ENCODE measurements around the gene SORCS2.

Gene SORCS2

DNA sequence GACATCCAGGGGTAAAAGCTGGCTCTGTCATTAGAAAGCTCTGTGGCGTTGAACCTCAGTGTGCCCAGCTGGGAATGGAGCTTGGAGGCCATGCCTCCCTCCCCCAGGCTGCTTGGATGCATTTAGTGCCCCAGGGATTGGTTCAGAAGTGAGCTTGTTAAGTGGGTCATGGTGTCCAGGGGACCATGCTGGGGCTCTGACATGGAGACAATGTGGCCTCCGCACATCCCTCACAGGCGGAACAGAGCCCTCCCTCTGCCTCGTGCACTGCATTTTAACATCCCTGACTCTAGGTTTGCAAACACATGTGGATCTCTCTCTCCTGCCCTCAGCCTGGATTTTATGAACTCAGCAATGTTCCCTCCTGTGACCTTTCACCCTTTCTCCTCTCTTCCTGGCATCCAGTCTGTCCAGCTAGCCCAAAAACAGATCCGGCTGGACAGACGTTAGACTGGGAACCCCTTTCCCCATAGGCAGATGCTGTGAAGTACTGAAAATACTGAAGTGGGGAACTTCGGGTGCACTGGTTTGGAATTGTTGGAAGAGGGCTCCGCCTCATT is 81.5 kb downstream of the SORCS2 start:
- no peak for DNase-seq

DNA sequence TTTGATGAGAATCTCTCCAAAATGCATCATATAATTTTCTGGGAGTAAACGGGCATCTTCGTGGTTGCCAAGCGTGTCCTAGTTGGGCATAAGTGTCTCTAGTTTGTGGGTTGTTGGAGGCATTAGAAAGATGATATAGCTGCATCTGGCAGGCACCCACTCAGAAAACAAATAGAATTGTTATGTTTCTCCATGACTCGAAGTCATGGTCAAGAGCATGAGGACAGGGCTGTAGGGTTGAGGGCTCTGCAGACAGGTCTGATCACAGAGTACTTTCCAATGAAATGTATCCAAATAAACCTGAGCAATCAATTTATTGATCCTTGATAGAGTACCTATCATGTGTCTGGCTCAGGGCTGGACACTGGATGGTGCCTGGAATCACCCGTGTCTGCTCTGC is 82.7 kb downstream of the SORCS2 start:
- DNase-seq = no peak

DNA sequence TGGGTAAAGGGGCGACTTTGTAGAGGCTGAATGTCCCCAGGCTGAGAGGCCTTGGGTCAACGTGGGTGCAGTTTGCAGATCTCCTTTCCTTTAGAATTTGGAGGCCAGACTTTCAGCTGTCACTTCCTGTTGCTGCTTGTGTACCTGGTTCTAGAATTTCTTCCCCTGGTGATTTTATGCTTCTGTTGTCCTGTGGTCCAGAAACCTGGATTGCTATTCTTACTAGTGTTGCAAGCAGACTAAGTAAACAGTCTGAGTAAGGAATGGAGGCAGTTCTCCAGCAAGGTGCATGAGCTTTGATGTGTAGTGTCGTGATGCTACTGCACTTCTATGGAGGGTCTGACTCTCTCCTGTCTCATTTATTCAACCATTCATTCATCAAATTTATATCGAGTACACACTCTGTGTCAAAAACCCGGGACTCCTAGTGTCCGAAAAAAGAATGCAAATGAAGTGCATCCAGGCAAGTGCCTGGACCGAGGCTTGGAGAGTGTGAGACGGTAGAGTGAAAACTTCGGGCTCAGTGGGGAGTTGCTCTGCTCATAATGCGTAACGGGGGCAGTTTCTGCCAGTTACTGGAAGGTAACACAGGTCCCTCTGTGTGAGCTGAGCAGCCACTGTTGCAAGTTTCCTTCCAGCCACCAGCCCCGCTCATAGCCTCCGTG is 83.3 kb downstream of the SORCS2 start:
- no peak for DNase-seq

DNA sequence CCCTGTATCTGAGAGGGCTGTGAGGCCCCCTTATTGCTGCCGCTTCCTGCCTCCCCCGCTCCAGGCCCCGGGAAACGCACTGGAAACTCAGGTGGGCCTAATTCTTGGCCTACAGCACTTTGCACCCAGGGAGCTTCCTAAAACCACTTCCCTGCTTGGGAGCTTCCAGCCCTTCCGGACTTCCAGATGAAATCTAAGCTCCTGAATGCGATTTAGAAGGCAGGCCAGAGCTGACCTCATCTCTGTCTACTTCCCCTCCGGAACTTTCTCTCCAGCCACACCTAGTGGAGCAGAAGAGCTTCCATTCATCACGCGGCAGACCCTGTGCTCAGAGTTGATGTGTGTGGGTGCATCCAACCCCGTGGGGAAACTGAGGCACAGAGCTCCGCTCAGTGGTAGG is 84.2 kb downstream of the SORCS2 start:
- no peak for DNase-seq

DNA sequence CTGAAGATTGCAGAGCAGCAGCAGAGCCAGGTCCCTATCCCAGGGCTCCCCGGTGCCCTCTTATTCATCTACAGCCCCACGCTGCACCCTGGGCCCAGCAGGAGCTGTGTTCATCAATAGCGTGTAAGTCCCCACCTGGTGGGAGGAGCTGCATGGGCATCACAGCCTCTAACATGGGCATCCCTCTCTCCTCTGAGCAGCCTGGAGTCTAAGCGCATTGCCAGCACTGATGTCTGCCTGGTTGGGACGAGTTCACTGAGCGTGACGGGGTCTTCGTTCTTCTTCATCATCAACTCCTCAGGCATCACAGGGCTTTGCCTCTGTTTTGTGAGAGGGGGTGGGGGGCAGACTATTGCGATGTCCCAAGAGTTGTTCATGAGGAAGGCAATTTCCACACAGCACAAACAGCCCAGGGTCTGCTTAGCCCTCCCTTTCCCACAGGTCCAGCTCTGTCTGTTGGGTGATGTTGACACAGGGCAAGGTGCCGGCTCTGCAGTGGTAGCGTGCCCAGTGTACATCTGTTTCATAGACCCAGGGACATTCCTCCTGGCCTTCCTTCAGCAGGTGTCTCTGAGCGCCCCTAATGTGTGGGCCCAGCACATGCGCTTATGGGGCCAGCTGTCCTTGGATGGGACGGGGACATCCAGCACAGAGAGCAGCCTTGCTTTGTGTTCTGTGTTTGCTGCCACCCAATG is 85.9 kb downstream of the SORCS2 start:
- no peak for DNase-seq

DNA sequence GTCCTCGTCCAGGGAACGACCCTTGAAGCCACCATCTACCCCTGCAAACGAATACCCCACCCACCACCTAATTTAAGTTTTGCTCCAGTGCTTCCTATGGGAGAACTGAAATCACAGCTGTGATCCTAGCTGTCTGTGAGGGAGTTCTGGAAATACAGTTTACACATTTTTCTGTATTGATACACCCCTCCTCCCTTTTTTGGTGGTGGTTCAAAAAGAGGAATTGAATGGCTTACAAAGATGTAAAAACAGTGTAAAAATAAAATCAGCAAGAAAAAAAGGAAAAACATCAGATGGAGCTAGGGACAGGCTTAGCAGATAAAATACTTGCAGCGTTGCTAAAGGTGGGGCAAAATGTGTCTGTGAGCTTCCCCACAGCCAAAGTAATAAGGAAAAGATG is 86.6 kb downstream of the SORCS2 start:
- DNase-seq = no peak

DNA sequence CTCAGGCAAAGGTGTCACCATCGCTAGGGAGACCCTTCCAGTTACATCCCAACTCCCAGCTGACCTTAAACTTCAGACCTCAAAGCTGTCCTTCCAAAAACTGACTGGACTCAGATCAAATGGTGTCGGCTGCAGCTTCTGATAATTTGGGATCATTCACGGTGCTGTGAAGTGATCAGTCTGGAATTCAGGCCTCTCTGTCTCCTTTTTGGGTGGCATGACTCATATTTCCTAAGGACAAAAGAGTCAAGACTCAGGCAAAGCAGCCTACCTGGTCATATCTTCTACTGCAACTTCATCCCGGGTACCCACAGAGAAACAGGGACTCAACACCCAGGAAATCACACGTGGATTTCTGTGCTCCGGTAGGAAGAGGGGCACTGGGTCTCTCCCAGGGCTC is 87.6 kb downstream of the SORCS2 start:
- DNase-seq = no peak

DNA sequence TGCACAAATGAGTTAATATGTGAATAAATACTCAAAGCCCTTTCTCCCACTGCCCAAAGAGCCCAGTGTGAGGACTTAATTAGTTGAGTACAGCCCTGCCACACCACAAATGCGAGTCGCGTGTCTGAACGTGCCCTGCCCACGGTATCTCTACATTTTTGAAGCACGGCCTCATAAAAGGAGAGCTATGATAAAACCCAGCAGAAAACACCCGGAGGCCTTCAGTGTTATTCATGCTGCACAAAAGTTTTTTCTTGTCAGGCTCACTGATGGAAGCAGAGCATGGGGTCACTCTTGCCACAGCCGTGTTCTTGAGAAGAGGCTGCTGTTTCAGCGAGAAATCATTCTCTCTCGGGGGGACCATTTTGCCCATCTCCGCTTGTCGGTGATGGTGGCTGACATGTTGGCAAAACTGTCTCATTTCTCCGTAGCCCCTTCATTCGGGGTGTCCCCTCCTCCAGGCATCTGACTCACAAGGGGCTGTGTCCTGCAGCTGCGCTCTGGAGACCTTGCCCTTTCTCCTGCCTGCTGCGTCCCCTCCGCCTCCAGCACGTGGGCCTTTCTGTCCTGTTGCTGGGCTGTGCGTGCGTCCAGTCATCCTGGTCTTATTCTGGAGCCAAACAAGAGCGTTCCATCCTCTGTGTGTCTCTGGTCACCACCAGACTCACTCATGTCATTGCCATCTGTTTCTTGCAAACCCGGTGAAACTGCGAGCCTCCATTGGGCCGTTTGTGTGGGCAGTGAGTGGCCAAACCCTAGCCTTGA is 88.8 kb downstream of the SORCS2 start:
- no peak for DNase-seq

DNA sequence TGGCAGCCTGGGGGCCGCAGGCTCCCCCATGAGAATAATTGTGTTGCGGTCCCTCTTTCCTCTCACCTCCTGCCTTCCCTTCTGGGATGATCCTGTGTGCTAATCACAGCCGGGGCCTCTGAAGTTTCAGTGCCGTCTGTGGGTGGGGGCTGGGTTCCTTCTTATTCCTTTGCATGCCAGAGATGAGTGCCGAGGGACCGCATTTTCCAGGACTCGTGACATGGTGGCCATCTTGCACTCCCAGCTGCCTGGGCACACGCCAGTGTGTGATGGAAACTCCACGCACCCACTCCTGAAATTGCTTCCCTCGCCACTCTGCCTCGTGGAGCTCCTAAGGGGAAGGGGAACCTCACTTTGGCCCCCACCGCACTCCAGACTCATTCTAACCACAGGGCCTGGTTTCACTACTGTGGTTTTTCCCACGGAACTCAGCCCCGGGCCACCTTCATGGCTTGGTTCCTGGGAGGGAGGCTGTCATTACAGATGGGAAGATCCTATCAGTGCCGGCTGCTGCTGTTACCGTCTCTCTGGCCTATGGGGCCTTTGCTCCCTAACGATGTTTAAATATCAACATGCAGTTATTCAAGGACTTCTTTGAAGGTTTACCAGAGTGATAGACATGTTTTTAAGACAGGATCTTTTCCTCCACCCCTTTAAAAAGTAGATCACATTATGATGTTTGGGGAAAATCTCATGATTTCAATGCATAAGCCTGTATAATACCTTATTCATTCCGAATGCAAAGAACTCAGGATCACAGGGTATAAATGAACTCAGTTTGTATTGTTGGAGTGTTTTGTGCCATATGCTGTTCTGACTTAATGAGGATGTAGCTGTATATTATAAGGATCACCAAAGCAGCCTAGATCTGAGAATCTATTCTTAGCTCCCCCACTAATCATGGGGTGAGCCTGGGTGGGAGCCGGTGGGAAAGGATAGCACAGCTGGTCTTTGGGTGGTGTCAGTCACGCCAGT is 89.6 kb downstream of the SORCS2 start:
- no peak for DNase-seq

DNA sequence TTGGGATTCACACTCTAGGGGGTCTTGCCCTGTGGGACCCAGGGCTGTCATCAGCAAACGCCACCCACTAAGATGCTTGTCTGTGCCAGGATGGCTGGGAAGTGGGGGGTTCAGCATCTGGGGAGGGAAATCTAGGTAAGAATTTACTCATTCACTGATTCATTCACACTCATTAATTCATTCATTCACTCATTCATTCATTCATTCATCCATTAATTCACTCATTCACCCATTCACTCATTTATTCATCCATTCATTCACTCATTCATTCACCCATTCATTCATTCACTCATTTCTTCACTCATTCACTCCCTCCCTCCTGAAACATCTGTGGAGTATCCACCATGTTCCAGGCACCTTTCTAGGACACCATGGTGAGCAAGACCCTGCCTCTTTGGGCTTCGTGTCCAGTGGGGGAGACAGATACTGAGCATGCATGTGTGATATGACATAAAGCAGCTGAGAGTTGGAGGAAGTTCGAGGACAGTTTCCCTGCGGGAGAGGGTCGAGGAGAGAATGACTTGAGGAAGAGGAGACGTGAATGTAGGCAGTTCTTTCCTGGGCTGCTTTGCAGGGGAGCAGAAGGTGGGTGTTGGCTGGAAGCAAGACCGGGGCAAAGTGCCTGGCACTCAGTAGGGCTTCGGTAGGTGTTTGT is 90.6 kb downstream of the SORCS2 start:
- no peak for DNase-seq

DNA sequence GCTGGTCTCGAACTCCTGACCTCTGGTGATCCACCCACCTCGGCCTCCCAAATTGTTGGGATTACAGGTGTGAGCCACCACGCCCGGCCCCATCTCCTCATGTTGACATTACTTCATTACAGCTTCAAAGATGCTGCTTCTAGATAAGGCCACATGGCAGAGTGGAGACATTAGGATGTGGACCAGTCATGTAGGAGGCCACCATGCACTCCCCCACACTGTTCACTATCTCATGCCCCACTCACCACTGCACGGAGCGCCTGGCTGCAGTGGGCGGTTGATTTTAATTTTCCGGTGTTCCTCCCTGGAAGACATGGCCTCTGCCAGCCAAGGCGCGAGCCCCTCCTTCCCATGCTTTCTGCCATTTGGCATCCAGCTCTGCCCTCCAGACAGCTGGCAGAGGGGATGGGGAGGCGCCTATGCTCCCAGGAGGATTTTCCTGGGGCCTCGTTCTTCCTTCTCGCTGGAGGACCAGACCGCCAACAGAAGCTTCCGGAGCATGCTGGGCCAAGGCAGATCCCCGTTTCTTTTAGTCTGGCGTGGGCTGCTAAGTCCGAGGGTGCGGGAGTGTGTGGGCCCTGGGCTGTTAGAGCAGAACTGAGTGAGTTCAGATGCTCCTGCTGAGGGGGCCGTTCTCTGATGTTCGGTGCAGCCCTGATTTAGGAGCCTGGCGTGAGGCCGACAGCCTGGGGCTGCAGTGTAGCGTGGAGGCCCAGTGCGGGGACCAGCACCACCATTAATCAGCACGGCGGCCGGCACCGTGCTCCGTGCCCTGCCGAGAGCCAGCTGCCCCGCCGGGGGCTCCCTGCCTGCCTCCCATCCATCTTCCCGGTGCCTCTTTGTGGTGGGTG is 93.1 kb downstream of the SORCS2 start:
- DNase-seq = no peak

DNA sequence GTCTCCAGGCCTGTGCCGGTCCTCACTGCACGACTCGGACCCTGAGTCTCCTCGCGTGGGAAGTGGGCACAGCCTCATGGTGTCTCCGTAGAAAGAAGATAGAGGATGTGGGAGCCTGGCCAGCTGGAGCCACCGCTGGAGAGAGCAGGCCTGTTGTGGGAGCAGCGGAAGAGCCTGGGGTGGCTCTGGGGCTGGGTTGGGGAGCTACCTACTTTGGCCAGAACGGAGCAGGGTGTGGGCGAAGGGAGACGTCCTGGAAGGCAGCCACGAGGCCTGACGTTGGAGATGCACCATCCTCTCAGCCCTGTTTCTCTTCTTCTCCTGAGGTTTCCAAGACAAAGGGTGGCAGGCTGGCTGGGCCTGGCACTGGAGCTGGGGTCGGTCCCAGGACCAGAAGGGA is 93.8 kb downstream of the SORCS2 start:
- DNase-seq = no peak

DNA sequence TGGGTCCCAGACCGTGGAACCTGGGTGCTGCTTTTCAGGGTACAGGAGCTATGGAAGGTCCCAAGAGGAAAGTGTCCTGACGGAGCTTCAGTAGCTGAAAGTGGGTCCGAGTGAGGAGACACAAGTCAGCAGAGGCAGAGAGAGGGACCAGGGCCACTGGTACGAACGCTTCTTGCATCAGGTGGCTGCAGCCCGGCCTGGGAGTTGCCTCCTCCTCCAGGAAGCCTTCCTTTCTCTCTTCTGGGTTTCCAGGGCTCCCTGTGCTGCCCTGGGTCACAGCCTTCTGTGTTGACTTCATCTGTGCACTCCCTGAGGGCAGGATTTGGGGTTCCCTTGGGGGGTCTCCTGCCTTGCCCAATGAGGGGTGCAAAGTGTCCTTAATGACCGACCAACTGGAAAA is 94.5 kb downstream of the SORCS2 start:
- DNase-seq = no peak

DNA sequence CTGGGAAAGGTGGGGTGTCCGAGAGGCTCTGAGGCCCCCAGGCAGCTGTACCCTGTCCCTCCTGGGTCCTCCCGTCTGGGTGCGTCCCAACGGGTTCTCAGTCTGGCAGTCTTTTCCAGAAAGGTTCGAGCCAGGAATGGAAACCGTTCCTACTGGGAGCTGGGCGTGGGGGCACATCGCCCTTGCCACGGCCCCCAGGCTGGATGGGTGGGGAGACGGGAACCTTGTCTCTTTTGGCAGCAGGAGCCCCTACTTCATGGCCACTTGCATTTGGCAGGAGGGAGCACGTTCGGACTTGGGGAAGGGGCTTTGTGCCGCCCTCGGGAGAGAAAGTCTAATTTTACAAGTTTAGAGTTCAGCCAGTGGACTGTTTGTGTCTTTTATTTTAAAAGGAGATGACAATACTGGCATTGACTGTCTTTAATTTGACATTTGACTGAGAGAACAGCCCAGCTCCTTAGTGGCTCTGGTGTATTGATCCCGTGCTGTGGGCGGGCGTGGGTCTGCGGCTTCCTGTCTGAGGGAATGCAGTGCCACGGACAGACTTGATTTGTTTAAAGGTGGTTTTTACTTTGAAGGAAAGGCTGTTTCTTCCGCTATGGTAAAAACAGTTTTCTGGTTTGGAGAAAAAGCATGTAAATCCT is 95.1 kb downstream of the SORCS2 start:
- DNase-seq = no peak

DNA sequence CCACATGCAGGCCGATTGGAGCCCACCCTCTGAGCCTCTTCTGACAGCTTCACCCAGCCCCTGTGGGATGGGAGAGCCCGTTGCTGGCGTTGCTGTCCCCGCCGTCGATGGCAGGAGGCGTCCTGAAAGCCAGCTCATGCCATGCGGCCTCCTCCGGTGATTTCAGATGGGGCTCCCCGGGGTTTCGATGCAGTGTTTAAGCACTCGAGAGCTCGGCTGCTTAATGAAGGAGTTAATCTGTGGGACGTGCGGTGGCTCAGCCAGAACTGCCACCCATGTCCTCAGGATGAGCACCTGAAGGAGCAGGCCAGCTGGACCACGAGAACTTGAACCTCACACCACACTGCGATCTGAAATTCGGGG is 95.6 kb downstream of the SORCS2 start:
- no peak for DNase-seq

DNA sequence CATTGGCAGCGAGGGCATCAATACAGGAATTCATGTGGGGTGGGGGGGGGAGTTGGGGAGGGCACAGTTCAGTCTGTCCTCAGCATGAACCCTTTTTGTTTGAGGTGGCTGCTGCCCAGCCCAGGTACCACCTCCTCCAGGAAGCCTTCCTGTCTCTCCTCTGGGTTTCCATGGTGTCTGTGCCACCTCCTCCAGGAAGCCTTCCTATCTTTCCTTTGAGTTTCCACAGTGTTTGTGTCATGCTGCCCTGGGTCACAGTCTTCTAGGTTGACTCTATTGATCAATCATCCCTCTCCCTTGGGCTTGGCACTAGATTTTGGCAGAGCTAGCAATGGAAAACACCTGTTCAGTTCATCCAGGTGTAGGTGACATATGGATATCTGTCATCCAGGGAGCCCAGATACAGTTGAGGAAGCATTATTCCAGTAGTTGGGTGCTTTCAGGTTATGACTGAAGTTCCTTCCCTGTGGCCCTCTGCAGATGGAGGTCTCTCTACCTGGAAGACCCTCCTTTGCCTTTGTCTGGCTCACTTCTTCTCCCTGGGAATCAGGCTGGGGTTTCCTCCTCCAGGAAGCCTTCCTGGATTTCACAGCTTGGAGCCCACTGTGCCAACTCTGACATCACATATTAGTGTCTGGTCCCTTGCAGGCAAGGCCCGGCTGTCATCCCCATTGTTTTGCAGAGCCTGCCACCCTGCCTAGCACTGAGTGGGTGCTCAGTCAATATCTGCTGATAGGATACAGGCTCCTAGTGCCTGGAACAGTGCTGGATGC is 96.6 kb downstream of the SORCS2 start:
- DNase-seq = no peak

DNA sequence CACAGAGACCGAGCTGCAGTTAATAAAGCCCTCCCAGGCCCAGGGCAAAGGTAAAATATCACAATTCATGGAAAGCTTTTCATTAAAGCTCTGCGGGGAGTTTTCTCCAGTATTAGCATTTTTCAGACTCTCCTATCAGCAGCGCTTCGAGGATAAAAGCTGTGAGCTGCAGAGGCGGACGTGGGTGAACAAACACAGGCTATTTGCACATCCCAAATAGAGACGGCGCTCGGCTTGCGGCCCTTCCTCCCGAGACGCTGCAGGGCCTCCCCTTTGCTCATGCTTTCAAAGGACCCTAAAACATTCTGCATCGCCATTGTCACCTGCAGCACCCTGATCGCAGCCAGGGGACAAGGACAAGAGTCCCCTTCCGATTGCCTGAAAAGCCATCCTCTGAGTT is 97.3 kb downstream of the SORCS2 start:
- no peak for DNase-seq

DNA sequence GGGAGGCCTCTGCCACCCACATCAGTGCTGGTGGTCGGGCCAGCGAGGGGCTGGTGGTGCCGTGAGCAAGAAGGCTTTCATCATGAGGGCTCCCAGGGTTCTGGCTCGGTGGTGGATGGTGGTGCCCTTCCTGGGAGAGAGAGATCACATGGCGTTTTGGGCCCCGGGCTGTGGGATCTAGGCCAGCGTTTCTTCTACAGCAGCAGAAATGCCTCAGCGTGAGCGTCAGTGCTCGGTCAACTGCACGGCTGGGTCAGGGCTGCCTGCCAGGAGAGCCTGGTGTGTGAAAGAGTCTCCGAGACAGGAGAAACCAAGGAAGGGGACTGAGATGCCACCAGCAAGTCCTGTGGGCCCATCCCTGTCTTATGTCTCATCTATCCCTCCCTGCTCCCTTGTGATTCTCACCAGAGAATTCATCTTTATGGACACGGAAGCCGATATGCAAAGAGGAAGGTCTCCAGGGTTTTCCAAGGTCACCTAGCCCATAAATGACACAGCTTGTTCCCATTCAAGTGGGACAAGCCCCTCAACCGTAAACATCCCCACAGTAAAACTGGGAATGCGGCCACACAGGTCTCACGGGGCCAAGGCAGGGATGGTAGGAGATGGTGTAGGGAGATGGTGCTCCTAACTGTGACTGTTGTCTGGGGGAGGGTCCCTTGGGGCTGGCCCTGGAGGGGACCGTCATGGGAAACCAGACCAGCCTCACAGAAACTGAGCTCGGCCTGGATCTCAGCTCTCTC is 99.2 kb downstream of the SORCS2 start:
- no peak for DNase-seq

DNA sequence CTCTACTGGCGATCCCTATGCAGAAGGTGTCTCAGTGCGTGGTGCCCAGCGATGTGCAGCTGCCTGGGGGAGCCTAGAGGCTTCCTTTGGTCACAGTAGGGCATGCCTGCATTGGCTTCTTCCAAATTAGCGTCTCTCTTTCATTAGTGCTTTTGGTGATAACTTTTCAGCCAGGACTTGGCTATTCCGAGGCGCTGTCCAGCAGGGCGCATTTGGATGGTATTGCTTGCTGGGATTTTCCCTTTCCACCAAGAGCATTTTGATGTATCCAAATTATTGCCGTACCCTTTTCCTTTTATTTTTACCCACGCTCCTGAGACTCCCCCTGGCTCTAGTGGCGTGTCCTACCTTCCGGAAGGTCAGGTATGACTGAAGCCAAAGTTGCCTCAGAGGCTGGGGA is 101.4 kb downstream of the SORCS2 start:
- no peak for DNase-seq

All from stimulated activated CD8-positive, alpha-beta memory T cell treated with anti-CD3 and anti-CD28 coated beads, Interleukin-4, amount 100 ng/mL, for 48 hours (primary cell).